Ascending aorta (tissue), 2 donors: ENCODE data around the gene RASGRF2. TPM values are rescaled to one million over a fixed set of nuclear protein-coding genes. Genes with fewer than 3 reads are reported as not detected.

Experiments
- DNase-seq, 2 donors: peaks; one replicate each; pipeline ENCODE4 v3.0.0-alpha.2; 2019; ENCODE audit warnings: low spot score in 2 of 2
- H3K27ac ChIP-seq, 2 donors: fragments of 200-600 bp; sonication (generic); one replicate each; pipeline ENCODE4 v1.5.1; 2016 to 2017; ENCODE audit warnings: mild to moderate bottlenecking in 1 of 2
- H3K27me3 ChIP-seq: fragments of 200-600 bp; sonication (generic); one replicate; pipeline ENCODE4 v1.5.1; 2017
- H3K36me3 ChIP-seq, 2 donors: fragments of 200-600 bp; sonication (generic); one replicate each; pipeline ENCODE4 v1.5.1; 2016
- H3K4me1 ChIP-seq, 2 donors: fragments of 200-600 bp; sonication (generic); one replicate each; pipeline ENCODE4 v1.5.1; 2016 to 2017; ENCODE audit warnings: mild to moderate bottlenecking in 1 of 2
- H3K4me3 ChIP-seq, 2 donors: fragments of 200-600 bp; sonication (generic); one replicate each; pipeline ENCODE4 v1.5.1; 2016 to 2017; ENCODE audit warnings: mild to moderate bottlenecking in 1 of 2
- H3K9me3 ChIP-seq, 2 donors: fragments of 200-600 bp; sonication (generic); one replicate each; pipeline ENCODE4 v1.5.1; 2016
- intact Hi-C: fragments of 100-400 bp; cut with DNase I; formaldehyde crosslinking; loops from one replicate; pipeline ENCODE4 v1.15.1; 2023
- total RNA-seq: library from RNA; depleted of rRNA; stranded (reverse); fragments of >200 nt; gene quantifications from one replicate; pipeline ENCODE4 v1.1.0, GENCODE V29; 2016
- TF ChIP-seq, protein P1 (sequence below), 3 experiments: fragments of 200-600 bp in 2 of 3; fragments of 450-650 bp in 1 of 3; sonication (generic) in 2 of 3; IDR thresholded peaks; one replicate each; pipeline ENCODE4 v1.5.1; 2016 to 2019; ENCODE audit warnings: antibody characterized with exemption in 3 of 3, mild to moderate bottlenecking in 1 of 3, moderate library complexity in 1 of 3

Gene RASGRF2
- total RNA-seq, 1 donor from 2014 or later = 16.9 TPM

DNA sequence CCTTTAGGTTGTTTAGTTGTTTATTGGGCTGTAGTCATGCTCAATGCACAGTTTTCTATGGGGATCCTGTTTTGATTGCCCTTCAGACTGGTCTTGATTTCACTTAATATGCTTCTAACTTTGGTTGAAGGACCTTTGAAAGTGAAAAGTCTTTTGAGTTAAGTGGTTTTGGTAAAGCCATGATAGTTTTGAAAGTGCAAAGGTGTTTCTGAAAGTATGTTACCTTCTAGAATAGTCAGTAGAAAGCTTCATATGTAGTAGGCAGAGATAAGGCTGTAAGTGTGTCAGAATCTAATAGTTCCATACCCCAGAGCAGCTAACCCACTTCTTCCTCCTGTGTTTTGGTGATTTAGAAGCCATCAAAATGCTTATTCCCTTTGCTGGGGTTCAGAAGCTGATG is 46.1 kb downstream of the RASGRF2 start:
- Histone ChIP-seq H3K4me1 (no peaks in the 10 kb centered on the region), H3K27me3 (no peaks in the 10 kb centered on the region), H3K9me3 (no peaks in the 10 kb centered on the region), H3K27ac (no peak overlapping the region), H3K4me3 (no peak overlapping the region), H3K36me3 (no peaks in the 10 kb centered on the region)
- TF ChIP-seq, protein P1, sequence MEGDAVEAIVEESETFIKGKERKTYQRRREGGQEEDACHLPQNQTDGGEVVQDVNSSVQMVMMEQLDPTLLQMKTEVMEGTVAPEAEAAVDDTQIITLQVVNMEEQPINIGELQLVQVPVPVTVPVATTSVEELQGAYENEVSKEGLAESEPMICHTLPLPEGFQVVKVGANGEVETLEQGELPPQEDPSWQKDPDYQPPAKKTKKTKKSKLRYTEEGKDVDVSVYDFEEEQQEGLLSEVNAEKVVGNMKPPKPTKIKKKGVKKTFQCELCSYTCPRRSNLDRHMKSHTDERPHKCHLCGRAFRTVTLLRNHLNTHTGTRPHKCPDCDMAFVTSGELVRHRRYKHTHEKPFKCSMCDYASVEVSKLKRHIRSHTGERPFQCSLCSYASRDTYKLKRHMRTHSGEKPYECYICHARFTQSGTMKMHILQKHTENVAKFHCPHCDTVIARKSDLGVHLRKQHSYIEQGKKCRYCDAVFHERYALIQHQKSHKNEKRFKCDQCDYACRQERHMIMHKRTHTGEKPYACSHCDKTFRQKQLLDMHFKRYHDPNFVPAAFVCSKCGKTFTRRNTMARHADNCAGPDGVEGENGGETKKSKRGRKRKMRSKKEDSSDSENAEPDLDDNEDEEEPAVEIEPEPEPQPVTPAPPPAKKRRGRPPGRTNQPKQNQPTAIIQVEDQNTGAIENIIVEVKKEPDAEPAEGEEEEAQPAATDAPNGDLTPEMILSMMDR (IDR thresholded peaks at IDR 0.05) = no peak
- no peak for DNase-seq
- intact Hi-C loops = no loop called here

DNA sequence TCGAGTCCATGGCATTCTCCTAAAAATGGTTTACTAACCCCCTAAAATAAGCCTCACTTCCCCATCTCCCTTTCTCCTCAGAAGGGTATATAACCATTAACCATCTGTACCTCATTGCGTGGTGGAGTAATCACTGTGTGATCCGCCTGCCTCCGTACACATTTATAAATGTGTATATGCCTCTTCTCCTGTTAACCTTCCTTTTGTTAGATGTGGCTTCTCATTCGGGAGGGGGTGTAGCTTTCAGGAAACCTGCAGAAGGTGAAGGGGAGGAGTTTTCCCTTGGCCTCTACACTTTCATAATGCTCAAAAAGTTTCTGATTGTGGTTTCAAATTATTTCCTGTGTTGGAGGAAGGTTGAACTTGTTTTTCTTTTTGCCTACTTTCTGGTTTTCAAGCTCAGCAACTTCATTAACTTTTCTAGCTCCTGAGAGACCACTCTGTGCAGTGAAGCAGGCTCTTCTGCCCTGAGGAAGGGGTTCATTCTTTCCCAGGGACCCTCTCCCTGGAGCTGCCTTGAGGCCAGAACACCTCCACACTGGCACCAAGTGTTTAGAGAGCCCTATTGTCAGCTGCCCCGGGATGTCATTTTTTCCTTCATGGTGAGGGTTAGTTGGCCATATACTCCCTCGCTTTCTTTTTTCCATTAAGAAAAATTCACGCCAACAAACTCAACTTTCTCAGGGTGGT is 46.9 kb downstream of the RASGRF2 start:
- Histone ChIP-seq H3K9me3 (no peaks in the 10 kb centered on the region), H3K27ac (no peak overlapping the region), H3K27me3 (no peaks in the 10 kb centered on the region), H3K4me1 (no peaks in the 10 kb centered on the region), H3K36me3 (no peaks in the 10 kb centered on the region), H3K4me3 (no peak overlapping the region)
- intact Hi-C loops = no loop called here
- TF ChIP-seq, protein P1 (IDR thresholded peaks at IDR 0.05) = no peak
- no peak for DNase-seq

DNA sequence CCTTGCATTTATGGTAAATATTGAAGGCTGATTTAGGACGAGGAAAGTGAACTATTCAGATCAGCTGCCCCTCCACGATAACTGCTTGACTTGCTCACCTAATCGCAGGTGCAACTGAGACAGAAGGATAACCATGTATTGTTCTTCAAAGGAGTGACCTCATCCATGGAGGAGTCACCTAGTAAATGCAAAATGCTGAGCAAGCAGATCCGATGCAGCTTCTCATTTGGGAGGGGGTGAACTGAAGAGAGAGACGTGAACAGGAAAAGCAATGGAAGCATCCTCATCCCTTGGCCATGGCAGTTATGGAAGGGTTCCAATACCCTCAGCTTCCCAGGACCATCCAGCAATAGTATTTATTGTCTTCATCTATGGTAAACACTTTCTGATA is 47.5 kb downstream of the RASGRF2 start:
- Histone ChIP-seq H3K9me3 (no peaks in the 10 kb centered on the region), H3K4me3 (no peak overlapping the region), H3K36me3 (no peaks in the 10 kb centered on the region), H3K27me3 (no peaks in the 10 kb centered on the region), H3K4me1 (no peaks in the 10 kb centered on the region), H3K27ac (no peak overlapping the region)
- intact Hi-C loops = no loop called here
- TF ChIP-seq, protein P1 (IDR thresholded peaks at IDR 0.05) = no peak
- DNase-seq = no peak

DNA sequence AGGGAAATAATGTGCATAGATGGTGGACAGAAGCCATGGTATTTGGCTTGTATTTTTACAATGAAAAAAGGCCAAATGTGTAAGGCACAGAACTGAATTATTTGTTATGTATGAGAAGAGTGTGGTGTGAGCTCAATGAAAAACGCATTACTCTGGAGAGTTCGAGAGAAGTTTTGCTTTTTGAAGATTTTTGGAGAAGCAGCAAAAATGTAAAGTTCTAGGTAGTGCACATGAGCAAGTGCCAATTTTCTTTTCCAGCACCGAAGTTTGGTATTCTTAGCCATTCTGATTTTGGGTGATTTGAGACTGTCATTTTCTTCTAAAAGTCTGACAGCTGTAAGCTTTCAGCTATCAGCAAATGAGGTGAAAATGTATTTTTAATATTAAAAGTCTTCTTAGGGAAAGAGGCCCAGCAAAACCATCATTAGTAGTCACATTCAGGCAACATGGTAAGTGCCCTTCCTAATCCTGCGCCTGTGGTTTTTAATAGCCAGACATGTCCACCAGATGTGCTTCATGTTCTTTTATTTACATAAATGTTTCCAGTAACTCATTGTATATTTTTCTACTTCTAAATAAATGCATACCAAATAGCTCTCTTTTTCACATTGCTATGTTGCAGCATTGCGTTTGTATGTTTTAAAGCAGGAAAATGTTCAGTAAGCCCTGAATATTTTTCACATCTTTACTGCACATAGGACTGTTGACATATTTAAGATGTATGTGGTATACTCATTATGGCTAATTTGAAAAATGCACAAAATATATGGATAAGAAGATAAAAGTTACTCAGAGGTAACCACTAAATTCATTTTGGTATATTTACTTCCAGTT is 50.4 kb downstream of the RASGRF2 start:
- TF ChIP-seq, protein P1 (IDR thresholded peaks at IDR 0.05) = no peak
- Histone ChIP-seq H3K4me3 (no peak overlapping the region), H3K27ac (no peak overlapping the region), H3K9me3 (no peaks in the 10 kb centered on the region), H3K27me3 (no peaks in the 10 kb centered on the region), H3K36me3 (no peaks in the 10 kb centered on the region), H3K4me1 (no peaks in the 10 kb centered on the region)
- DNase-seq = no peak
- intact Hi-C loops = no loop called here

DNA sequence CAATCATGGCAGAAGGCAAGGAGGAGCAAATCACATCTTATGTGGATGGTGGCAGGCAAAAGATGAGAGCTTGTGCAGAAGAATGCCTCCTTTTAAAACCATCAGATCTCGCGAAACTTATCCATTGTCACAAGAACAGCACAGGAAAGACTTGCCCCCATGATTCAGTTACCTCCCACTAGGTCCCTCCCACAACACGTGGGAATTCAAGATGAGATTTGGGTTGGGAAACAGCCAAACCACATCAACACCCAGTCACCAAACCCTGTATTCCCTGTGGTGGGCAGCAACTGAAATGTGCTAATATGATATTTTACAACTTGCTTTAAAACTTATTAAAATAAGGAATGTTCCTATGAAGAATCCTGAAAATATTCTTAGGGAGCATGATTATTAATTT is 54.2 kb downstream of the RASGRF2 start:
- no peak overlapping the region for H3K27ac ChIP-seq
- TF ChIP-seq, protein P1 (IDR thresholded peaks at IDR 0.05) = no peak
- no peaks in the 10 kb centered on the region for H3K9me3 ChIP-seq
- no peaks in the 10 kb centered on the region for H3K36me3 ChIP-seq
- H3K4me1 ChIP-seq = no peaks in the 10 kb centered on the region
- H3K4me3 ChIP-seq = no peak overlapping the region
- intact Hi-C loops = no loop called here
- DNase-seq = no peak
- no peaks in the 10 kb centered on the region for H3K27me3 ChIP-seq
